ENCODE data around the gene ADAM30. TPM values are rescaled to one million over a fixed set of nuclear protein-coding genes. Genes with fewer than 3 reads are reported as not detected.

Gene ADAM30
- total and polyA plus RNA-seq, 12 donors = not detected

DNA sequence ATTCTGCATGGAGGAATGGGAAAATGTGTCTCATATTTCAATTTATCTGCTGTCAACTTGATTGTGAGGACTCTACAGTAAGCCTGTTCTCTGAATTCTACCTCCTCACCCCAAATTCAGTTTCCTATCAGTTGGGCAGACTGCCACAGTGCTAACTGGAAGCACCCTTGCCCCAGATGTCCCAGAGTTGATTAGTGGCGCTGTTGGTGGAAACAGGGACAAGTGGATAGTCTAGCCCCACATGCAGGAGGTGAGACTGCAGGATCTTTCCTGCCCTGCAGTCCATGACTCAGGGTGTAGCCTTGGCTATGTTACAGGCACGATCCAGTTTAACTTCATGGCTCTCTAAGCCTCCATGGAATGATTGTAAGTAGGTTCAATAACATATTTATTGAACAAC is 22.1 kb downstream of the ADAM30 start:
- H3K36me3 ChIP-seq = no peaks in the 10 kb centered on the region
- no peak for DNase-seq
- no peak overlapping the region for H3K27ac ChIP-seq
- H3K4me1 ChIP-seq = peaks cover 0 to 15% (median 6%) of the 10 kb centered on the region in 9 donors
- H3K4me3 ChIP-seq = no peak overlapping the region
- peaks cover 0 to 5% (median 0%) of the 10 kb centered on the region in 7 donors for H3K27me3 ChIP-seq
- H3K9me3 ChIP-seq = no peaks in the 10 kb centered on the region
- TF ChIP-seq, protein P1, sequence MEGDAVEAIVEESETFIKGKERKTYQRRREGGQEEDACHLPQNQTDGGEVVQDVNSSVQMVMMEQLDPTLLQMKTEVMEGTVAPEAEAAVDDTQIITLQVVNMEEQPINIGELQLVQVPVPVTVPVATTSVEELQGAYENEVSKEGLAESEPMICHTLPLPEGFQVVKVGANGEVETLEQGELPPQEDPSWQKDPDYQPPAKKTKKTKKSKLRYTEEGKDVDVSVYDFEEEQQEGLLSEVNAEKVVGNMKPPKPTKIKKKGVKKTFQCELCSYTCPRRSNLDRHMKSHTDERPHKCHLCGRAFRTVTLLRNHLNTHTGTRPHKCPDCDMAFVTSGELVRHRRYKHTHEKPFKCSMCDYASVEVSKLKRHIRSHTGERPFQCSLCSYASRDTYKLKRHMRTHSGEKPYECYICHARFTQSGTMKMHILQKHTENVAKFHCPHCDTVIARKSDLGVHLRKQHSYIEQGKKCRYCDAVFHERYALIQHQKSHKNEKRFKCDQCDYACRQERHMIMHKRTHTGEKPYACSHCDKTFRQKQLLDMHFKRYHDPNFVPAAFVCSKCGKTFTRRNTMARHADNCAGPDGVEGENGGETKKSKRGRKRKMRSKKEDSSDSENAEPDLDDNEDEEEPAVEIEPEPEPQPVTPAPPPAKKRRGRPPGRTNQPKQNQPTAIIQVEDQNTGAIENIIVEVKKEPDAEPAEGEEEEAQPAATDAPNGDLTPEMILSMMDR (IDR thresholded peaks at IDR 0.05) = no peak
- ATAC-seq = no peak
- 72 to 77% methylated on average over 2 of the region's 2 CpGs for WGBS, 2 donors
- intact Hi-C loops (cut with DNase I) = loop anchor here in 1 of 10 donors (5.0 kb wide), 1 partner anchor 78 kb away; no protein-coding TSS in a partner anchor

DNA sequence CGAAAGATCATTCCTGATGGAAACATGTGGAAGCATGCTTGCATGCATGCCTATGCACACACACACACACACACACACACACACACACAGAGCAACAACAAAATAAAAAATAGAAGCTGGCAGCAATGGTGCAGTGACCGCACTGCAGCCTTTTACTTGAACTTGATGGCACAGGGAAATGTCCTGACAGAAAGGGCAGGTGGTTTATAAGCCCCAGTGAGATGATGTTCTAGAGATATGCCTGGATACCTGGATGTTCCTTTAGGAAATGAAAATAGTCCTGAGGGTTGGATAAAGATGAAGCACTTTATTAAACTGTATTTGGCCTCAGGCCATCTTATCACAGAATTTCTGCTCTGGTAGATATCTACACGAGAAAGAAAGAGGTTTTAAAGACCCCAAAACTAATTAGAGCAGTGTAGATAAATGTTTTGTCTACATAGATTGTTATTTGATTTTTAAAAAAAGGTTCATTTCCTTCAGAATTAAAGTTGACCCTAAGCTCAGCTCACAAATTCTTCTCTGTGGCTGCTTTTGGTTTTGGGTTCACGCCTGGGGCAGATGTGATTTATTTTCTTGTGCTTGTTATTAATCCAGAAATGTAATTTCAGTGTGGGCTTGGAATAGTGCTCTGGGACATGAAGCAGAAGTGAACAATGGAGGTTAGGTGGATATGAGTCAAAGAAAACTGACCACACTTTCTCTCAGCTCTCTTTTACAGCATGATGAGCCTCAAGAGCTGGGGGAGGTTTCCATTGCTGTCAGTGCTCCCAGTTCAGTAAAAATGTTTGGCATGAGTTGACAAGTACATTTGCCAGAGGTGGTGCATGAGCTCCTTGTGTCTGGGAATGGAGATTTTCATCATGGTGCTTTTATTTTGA is 22.9 kb downstream of the ADAM30 start:
- intact Hi-C loops (cut with DNase I) = loop anchor here in 1 of 10 donors (5.0 kb wide), 1 partner anchor 79 kb away; no protein-coding TSS in a partner anchor
- Histone ChIP-seq H3K9me3 (no peaks in the 10 kb centered on the region), H3K4me1 (peaks cover 0 to 15% (median 6%) of the 10 kb centered on the region in 9 donors), H3K27me3 (peaks cover 0 to 5% (median 0%) of the 10 kb centered on the region in 7 donors), H3K4me3 (no peak overlapping the region), H3K27ac (peak overlapping the region in 1 of 10 donors; percentile 36), H3K36me3 (no peaks in the 10 kb centered on the region)
- TF ChIP-seq, protein P1 (IDR thresholded peaks at IDR 0.05) = no peak
- peak in 6 of 8 donors; percentile 16 to 69 (median 56) for ATAC-seq
- peak in 1 of 2 donors; percentile 16 for DNase-seq
- WGBS, 2 donors = 57 to 60% methylated on average over 4 of the region's 4 CpGs

DNA sequence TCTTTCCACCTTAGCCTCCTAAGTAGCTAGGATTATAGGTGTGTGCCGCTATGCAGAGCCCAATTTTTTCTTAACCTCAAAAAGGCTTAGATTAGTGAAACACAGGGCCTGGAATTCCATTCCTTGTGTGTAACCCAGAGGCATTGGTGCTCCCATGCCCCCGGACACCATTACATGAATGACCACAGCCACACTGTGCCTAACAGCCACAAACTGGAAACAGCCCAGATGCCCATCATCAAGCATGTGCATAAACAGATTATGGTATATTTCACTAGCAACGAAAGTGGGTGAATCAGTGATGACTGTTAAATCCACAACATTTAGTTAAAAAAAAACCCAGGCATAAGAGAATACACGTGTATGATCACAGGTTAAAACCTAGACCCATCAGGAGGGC is 24.4 kb downstream of the ADAM30 start:
- Histone ChIP-seq H3K4me3 (no peak overlapping the region), H3K27me3 (peaks cover 0 to 5% (median 0%) of the 10 kb centered on the region in 7 donors), H3K4me1 (peaks cover 0 to 15% (median 6%) of the 10 kb centered on the region in 9 donors), H3K9me3 (no peaks in the 10 kb centered on the region), H3K36me3 (no peaks in the 10 kb centered on the region), H3K27ac (no peak overlapping the region)
- ATAC-seq = peak in 1 of 8 donors; percentile 7
- intact Hi-C loops (cut with DNase I) = loop anchor here in 1 of 10 donors (5.0 kb wide), 1 partner anchor 80 kb away; no protein-coding TSS in a partner anchor
- TF ChIP-seq, protein P1 (IDR thresholded peaks at IDR 0.05) = no peak
- DNase-seq = no peak
- WGBS, 2 donors = 83 to 89% methylated on average over 4 of the region's 4 CpGs

DNA sequence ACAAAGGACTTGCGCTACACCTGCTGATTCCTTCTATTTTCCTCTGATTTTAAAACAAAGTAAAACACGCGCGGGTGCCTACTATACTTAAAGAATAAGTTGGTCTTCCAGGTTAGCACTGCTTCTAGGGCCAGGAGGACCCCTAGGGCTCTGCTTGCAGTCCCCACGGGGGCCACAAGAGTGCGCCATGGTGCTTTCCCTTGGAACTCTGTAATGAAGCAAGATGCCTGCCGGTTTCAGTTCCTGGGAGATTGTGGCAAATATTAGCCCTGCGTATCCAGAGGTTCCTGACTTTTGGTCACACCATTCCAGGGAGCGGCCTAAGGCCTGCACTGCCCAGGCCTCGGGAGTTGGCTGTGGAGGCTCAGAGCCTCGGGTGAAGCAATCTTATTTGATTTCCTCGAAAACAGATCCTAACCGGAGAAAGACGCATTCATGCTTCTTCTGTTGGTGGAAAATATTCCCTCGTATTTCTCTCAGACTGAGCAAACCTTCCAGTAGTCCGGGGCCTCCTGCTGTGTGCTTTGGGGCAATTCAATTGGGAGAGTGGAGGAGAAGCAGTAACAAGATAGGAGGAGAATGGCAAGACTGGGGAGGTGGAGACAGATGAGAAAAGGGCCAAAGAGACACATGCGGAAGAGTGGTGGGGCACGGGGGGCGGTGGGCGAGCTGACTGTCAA is 25.3 kb downstream of the ADAM30 start:
- Histone ChIP-seq H3K9me3 (no peaks in the 10 kb centered on the region), H3K27ac (no peak overlapping the region), H3K4me3 (peak overlapping the region in 4 of 10 donors; percentile 25 to 36 (median 30)), H3K36me3 (no peaks in the 10 kb centered on the region), H3K27me3 (peaks cover 0 to 5% (median 0%) of the 10 kb centered on the region in 7 donors), H3K4me1 (peaks cover 0 to 15% (median 6%) of the 10 kb centered on the region in 9 donors)
- intact Hi-C loops (cut with DNase I) = loop anchor here in 1 of 10 donors (5.0 kb wide), 1 partner anchor 81 kb away; no protein-coding TSS in a partner anchor
- 43 to 51% methylated on average over 20 of the region's 20 CpGs for WGBS, 2 donors
- TF ChIP-seq, protein P1 (IDR thresholded peaks at IDR 0.05) = peak; percentile 70 to 97 (median 84)
- DNase-seq = peak; percentile 69 to 82
- ATAC-seq = peak; percentile 61 to 83 (median 74)

Data from heart right ventricle (tissue), 16 donors.